ENCODE results near the gene NEURL1.

- TF ChIP-seq, protein P1, sequence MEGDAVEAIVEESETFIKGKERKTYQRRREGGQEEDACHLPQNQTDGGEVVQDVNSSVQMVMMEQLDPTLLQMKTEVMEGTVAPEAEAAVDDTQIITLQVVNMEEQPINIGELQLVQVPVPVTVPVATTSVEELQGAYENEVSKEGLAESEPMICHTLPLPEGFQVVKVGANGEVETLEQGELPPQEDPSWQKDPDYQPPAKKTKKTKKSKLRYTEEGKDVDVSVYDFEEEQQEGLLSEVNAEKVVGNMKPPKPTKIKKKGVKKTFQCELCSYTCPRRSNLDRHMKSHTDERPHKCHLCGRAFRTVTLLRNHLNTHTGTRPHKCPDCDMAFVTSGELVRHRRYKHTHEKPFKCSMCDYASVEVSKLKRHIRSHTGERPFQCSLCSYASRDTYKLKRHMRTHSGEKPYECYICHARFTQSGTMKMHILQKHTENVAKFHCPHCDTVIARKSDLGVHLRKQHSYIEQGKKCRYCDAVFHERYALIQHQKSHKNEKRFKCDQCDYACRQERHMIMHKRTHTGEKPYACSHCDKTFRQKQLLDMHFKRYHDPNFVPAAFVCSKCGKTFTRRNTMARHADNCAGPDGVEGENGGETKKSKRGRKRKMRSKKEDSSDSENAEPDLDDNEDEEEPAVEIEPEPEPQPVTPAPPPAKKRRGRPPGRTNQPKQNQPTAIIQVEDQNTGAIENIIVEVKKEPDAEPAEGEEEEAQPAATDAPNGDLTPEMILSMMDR (conservative IDR thresholded peaks at IDR 0.05) = no peak
- TF ChIP-seq ZFX (IDR thresholded peaks at IDR 0.05) = no peak
These were observed 55.8 kb downstream of the NEURL1 start for GRCh38 chr10:103549349-103549685.

All from C4-2B (cell line).